ENCODE measurements around the gene OR10AD1. TPM values are rescaled to one million over a fixed set of nuclear protein-coding genes. Genes with fewer than 3 reads are reported as not detected.

Gene OR10AD1
- total RNA-seq, 1 experiment from 2014 or later: not detected

DNA sequence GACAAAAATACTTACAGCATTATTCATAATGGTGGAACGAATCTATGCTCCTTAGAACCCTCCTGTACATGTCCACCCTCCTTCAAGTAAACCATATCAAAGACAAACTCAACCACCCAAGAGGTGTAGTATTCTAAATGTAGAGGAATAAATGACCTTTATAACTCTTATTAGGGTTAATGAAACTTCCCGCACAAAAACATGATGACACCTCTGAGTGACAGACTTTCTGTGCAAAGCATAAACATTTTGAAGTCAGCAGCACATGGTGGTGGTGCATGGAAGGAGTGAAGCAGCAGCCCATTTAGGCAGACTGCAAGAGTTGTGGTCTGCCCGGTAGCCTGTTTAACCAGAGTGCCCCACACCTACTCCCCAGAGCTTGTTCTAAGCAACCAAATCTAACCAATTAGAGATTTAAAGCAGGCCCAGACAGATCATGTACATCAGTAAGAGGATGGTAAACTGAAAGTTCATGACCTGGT lies 45.2 kb downstream of the OR10AD1 start:
- H3K4me3 ChIP-seq (ENCODE audit: low read depth in 2 of 2, low read length in 2 of 2): peak overlapping the region; percentile 98
- intact Hi-C loops (cut with micrococcal nuclease; ENCODE audit: unreplicated experiment): loop anchor here (10.0 kb wide), 1 partner anchor 53 kb away; the partner anchor contains the start of gene SENP1
- peak overlapping the region; percentile 94 for H3K27ac ChIP-seq (ENCODE audit: low read length)
- H3K4me1 ChIP-seq (ENCODE audit: control insufficient read depth, insufficient read depth, low read length): peaks cover 10% of the 10 kb centered on the region; the same call in 1 of the 2 replicates
- H3K9me3 ChIP-seq (ENCODE audit: control insufficient read depth, insufficient read depth, low read depth, low read length): no peaks in the 10 kb centered on the region
- in situ Hi-C loops (cut with HindIII; ENCODE audit: low pct_unique_long_range_greater_than_20kb, low sequenced_read_pairs): no loop called here
- ATAC-seq (no peak), DNase-seq (ENCODE audit: low read depth, low spot score) (no peak)
- POLR2A ChIA-PET: no interaction called here
- no TSS peak for BruUV-seq (replicated peaks)
- H3K27me3 ChIP-seq (ENCODE audit: control insufficient read depth, insufficient read depth, low read length): no peaks in the 10 kb centered on the region
- TF ChIP-seq TCF7L2 (IDR thresholded peaks at IDR 0.05; ENCODE audit: low read depth, low read length): no peak
- TF ChIP-seq, protein P1, sequence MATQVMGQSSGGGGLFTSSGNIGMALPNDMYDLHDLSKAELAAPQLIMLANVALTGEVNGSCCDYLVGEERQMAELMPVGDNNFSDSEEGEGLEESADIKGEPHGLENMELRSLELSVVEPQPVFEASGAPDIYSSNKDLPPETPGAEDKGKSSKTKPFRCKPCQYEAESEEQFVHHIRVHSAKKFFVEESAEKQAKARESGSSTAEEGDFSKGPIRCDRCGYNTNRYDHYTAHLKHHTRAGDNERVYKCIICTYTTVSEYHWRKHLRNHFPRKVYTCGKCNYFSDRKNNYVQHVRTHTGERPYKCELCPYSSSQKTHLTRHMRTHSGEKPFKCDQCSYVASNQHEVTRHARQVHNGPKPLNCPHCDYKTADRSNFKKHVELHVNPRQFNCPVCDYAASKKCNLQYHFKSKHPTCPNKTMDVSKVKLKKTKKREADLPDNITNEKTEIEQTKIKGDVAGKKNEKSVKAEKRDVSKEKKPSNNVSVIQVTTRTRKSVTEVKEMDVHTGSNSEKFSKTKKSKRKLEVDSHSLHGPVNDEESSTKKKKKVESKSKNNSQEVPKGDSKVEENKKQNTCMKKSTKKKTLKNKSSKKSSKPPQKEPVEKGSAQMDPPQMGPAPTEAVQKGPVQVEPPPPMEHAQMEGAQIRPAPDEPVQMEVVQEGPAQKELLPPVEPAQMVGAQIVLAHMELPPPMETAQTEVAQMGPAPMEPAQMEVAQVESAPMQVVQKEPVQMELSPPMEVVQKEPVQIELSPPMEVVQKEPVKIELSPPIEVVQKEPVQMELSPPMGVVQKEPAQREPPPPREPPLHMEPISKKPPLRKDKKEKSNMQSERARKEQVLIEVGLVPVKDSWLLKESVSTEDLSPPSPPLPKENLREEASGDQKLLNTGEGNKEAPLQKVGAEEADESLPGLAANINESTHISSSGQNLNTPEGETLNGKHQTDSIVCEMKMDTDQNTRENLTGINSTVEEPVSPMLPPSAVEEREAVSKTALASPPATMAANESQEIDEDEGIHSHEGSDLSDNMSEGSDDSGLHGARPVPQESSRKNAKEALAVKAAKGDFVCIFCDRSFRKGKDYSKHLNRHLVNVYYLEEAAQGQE (IDR thresholded peaks at IDR 0.05; ENCODE audit: insufficient read depth in 1 of 2, low read depth in 2 of 2, low read length in 1 of 2): no peak
- no peak for TF ChIP-seq POLR2AphosphoS5 (IDR thresholded peaks at IDR 0.05; ENCODE audit: low read depth, low read length)
- TF ChIP-seq SIN3A (IDR thresholded peaks at IDR 0.05; ENCODE audit: borderline replicate concordance, insufficient read depth, low read depth, low read length): no peak
- TF ChIP-seq CTCF (IDR thresholded peaks at IDR 0.05): no peak; the same call in 1 of the 2 replicates
- H3K36me3 ChIP-seq (ENCODE audit: control insufficient read depth, insufficient read depth, low read length): no peaks in the 10 kb centered on the region; the same call in 1 of the 2 replicates
- CTCF ChIA-PET: interaction anchor here (0.6 kb wide), 1 partner anchor 452 kb away, joined by 10 read pairs; the partner anchor contains the start of gene RPAP3

DNA sequence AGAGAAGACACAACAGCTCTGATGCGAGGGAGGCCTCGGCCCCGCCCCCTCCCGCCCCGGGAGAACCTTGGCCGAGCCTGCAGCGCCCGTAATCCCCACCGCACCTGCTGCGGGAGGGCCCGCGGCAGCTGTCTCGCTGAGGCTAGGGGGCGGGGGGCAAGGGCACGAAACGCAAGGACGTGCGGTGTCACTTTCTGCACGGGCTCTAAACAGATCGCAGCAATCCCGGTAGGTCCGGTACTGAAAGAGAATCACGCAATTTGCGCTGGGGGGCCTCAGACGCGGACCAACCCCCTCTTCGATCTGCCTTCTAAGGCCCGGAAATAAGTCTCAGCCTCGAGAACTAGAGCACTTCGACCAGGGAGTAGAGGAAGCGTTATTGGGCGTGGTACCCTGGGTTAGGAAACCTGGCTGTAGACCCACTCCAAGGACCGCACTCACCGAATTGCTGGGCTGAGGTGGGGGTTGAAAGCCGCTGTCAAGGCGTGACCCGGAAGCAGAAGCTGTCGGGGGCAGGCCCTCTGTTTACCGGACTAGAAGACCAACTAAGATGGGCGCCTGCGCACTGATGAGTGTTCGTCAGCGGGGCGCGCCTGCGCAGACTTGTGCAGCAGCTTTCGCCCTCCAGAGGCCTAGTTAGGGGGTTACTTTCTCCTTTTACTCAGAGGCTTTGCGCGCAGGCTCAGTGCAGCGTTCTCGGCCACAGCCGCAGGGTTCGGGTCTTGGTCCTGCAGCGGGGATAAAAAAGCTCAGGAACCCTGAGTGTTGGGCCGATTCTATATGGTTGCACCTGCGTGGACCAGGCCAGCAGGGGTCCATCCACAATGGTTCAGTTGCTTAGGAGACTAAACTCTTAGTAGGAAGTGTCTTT lies 45.8 kb downstream of the OR10AD1 start, which contains the start of gene ASB8:
ASB8 (minus strand) TSS at position 498 of the 871 bp plus-strand sequence. CDS start 4,019 bp downstream, outside the sequence.
- H3K27ac ChIP-seq (ENCODE audit: low read length): peak within 1 kb of the TSS; percentile 94
- ATAC-seq: peak; percentile 99
- H3K4me3 ChIP-seq (ENCODE audit: low read depth in 2 of 2, low read length in 2 of 2): peak within 1 kb of the TSS; percentile 98
- H3K4me1 ChIP-seq (ENCODE audit: control insufficient read depth, insufficient read depth, low read length): peaks cover 10% of the 10 kb centered on the region; the same call in 1 of the 2 replicates
- peak; percentile 98 for DNase-seq (ENCODE audit: low read depth, low spot score)
- H3K9me3 ChIP-seq (ENCODE audit: control insufficient read depth, insufficient read depth, low read depth, low read length): no peaks in the 10 kb centered on the region
- intact Hi-C loops (cut with micrococcal nuclease; ENCODE audit: unreplicated experiment) (loop anchor here (10.0 kb wide), 1 partner anchor 52 kb away; the partner anchor contains the start of gene SENP1), in situ Hi-C loops (cut with HindIII; ENCODE audit: low pct_unique_long_range_greater_than_20kb, low sequenced_read_pairs) (no loop called here)
- no TSS peak for BruUV-seq (replicated peaks)
- TF ChIP-seq POLR2AphosphoS5 (IDR thresholded peaks at IDR 0.05; ENCODE audit: low read depth, low read length) (peak; percentile 65), CTCF (IDR thresholded peaks at IDR 0.05) (peak; percentile 70), TCF7L2 (IDR thresholded peaks at IDR 0.05; ENCODE audit: low read depth, low read length) (no peak), SIN3A (IDR thresholded peaks at IDR 0.05; ENCODE audit: borderline replicate concordance, insufficient read depth, low read depth, low read length) (peak; percentile 98)
- TF ChIP-seq, protein P1 (IDR thresholded peaks at IDR 0.05; ENCODE audit: insufficient read depth in 1 of 2, low read depth in 2 of 2, low read length in 1 of 2): no peak
- H3K36me3 ChIP-seq (ENCODE audit: control insufficient read depth, insufficient read depth, low read length): no peaks in the 10 kb centered on the region; the same call in 1 of the 2 replicates
- POLR2A ChIA-PET: interaction anchor here (0.6 to 0.7 kb wide), 2 partner anchors 414 to 929 kb away, joined by 3 to 7 read pairs; no protein-coding TSS in a partner anchor
- H3K27me3 ChIP-seq (ENCODE audit: control insufficient read depth, insufficient read depth, low read length): no peaks in the 10 kb centered on the region
- CTCF ChIA-PET: interaction anchor here (0.6 kb wide), 1 partner anchor 451 kb away, joined by 10 read pairs; the partner anchor contains the start of gene RPAP3
